Mucosa of descending colon (tissue), 3 donors: Measurements from ENCODE around the gene LGALS7B. TPM values are rescaled to one million over a fixed set of nuclear protein-coding genes. Genes with fewer than 3 reads are reported as not detected.

Source experiments
- ATAC-seq: fragments of 200-7000 bp; cut with Tn5 transposase; one replicate; pipeline ENCODE4 v1.9.1; 2020; ENCODE audit warnings: mild to moderate bottlenecking, moderate library complexity
- DNase-seq, 3 donors: peaks; one replicate each; pipeline ENCODE4 v3.0.0-alpha.2; 2020
- H3K36me3 ChIP-seq: fragments of 200-600 bp; one replicate; pipeline ENCODE4 v1.8.0; 2021; ENCODE audit warnings: low read depth, mild to moderate bottlenecking
- H3K4me1 ChIP-seq: fragments of 200-600 bp; one replicate; pipeline ENCODE4 v1.8.0; 2021; ENCODE audit warnings: low read depth, mild to moderate bottlenecking
- H3K4me3 ChIP-seq: fragments of 200-600 bp; one replicate; pipeline ENCODE4 v1.8.0; 2021; ENCODE audit warnings: mild to moderate bottlenecking
- H3K9me3 ChIP-seq: fragments of 200-600 bp; one replicate; pipeline ENCODE4 v1.8.0; 2021; ENCODE audit warnings: mild to moderate bottlenecking
- intact Hi-C, 2 donors: fragments of 100-400 bp; cut with DNase I in 1 of 2; cut with micrococcal nuclease in 1 of 2; formaldehyde crosslinking; loops; one replicate each; pipeline versions ENCODE4 v1.11.0 to v1.11.1; 2022; cut with DNase I, micrococcal nuclease
- total RNA-seq, 3 donors: library from RNA; stranded (reverse); fragmentation: NEBNext Ultra II Directional in 2 of 3; extraction: Animal tissue kit (Norgen Biotek cat#: 25700) in 2 of 3; gene quantifications; one replicate each; pipeline versions ENCODE4 v1.2.1 to v1.2.4, GENCODE V29; 2021 to 2023
- TF ChIP-seq, protein P1 (sequence below): fragments of 200-600 bp; IDR thresholded peaks from one replicate; pipeline ENCODE4 v1.8.0; 2022; ENCODE audit warnings: antibody characterized with exemption, mild to moderate bottlenecking
- donor health status: DM: no; HTN: no; CAD: no; lungs with moderate emphysema.
- donor health status: DM: no; HTN: no; CAD: no.
- donor health status: DM: no; HTN: yes; CAD: no.

Gene LGALS7B
- total RNA-seq, 3 donors from 2014 or later: not detected

DNA sequence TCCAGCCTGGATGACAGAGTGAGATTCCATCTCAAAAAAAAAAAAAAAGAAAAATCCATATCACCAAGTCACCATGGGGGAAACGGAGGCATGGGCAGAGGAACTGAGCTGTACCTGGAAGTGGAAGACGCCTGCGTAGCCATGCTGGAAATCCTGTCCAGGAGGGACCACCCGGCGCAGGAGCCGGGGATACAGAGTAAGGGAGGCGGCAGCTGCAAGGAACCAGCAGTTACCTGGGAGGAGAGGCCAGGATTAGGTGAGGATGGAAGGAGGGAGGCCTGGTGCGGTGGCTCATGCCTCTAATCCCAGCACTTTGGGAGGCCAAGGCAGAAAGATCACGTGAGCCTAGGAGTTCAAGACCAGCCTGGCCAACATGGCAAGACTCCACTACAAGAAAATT, 46.7 kb upstream of the LGALS7B start:
- TF ChIP-seq, protein P1, sequence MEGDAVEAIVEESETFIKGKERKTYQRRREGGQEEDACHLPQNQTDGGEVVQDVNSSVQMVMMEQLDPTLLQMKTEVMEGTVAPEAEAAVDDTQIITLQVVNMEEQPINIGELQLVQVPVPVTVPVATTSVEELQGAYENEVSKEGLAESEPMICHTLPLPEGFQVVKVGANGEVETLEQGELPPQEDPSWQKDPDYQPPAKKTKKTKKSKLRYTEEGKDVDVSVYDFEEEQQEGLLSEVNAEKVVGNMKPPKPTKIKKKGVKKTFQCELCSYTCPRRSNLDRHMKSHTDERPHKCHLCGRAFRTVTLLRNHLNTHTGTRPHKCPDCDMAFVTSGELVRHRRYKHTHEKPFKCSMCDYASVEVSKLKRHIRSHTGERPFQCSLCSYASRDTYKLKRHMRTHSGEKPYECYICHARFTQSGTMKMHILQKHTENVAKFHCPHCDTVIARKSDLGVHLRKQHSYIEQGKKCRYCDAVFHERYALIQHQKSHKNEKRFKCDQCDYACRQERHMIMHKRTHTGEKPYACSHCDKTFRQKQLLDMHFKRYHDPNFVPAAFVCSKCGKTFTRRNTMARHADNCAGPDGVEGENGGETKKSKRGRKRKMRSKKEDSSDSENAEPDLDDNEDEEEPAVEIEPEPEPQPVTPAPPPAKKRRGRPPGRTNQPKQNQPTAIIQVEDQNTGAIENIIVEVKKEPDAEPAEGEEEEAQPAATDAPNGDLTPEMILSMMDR: no peak
- Histone ChIP-seq H3K36me3 (no peaks in the 10 kb centered on the region), H3K9me3 (no peaks in the 10 kb centered on the region), H3K4me1 (no peaks in the 10 kb centered on the region), H3K4me3 (no peak overlapping the region)
- no peak for ATAC-seq
- intact Hi-C loops: no loop called here
- no peak for DNase-seq

DNA sequence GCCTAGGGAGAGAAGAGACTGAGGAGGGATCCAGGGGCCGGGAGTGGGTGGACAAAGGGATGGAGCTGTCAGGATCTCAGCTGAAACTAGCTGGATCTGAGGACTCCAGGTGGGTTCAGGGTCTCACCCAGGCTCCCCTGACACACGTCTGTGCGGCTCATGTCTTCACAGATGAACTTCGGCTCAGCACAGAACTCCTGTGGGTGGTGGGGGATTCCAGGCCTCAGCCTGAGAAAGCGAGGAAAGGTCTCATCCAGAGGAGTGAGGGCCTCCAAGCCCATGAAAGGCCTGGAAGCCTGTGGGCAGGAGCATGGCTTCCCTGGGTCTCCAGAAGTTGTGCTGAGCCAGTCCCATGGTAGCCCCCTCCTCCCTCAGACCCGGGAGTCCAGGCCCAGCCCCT, 46.1 kb upstream of the LGALS7B start:
- intact Hi-C loops: no loop called here
- Histone ChIP-seq H3K36me3 (no peaks in the 10 kb centered on the region), H3K9me3 (no peaks in the 10 kb centered on the region), H3K4me1 (no peaks in the 10 kb centered on the region), H3K4me3 (no peak overlapping the region)
- no peak for ATAC-seq
- TF ChIP-seq, protein P1: no peak
- no peak for DNase-seq

DNA sequence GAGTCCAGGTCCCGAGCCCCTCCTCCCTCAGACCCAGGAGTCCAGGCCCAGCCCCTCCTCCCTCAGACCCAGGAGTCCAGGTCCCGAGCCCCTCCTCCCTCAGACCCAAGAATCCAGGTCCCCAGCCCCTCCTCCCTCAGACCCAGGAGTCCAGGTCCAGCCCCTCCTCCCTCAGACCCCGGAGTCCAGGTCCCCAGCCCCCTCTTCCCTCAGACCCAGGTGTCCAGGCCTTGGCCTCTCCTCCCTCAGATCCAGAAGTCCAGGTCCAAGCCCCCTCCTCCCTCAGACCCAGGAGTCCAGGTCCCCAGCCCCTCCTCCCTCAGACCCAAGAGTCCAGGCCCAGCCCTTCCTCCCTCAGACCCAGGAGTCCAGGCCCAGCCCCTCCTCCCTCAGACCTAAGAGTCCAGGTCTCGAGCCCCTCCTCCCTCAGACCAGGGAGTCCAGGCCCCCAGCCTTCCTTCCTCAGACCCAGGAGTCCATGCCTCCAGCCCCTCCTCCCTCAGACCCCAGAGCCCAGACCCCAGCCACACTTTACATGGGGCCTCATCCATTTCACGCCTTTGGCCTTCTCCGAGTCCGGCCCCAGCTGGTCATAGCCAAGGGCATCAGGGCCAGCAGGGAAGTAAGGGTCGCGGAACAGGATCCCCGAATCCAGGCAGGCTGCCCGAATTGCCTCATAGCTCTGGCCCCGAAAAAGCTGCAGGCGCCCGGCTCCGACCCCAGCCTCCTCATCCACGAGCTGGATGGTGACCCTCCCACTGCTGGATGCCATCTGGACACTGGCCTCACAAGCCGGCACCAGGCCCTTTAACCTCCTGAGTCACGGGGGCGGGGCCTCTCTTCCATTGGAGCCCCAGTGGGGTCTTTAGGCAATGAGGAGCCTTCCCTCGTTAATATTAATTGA, 45.4 kb upstream of the LGALS7B start:
- H3K4me1 ChIP-seq: no peaks in the 10 kb centered on the region
- no peaks in the 10 kb centered on the region for H3K36me3 ChIP-seq
- ATAC-seq: no peak
- H3K4me3 ChIP-seq: no peak overlapping the region
- TF ChIP-seq, protein P1: no peak
- intact Hi-C loops: no loop called here
- no peak for DNase-seq
- no peaks in the 10 kb centered on the region for H3K9me3 ChIP-seq

DNA sequence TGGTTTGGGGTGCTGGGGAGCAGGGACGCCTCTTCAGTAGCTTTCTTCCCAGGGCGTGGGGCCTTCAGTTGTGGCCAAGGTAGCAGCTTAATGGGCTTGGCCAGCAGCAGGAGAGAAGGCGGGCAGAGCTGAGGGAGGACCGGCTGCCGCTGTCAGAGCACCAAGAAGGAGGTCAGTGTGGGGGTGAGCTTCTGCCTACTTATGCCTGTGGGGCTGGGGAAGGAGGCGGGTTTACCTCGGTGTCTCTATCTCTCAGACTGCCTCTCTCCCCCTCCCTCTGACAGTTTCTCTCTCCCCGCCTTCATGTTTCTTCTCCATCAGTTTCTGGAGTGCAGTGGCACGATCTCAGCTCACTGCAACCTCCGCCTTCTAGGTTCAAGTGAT, 44.7 kb upstream of the LGALS7B start, which contains the start of gene CAPN12:
TSS of gene CAPN12 (minus strand) at position 177 of the 384 bp plus-strand sequence. CDS start 309 bp downstream, outside the sequence.
- TF ChIP-seq, protein P1: no peak
- DNase-seq (no peak), ATAC-seq (no peak)
- H3K36me3 ChIP-seq: no peaks in the 10 kb centered on the region
- H3K4me3 ChIP-seq: no peak within 1 kb of the TSS
- intact Hi-C loops: no loop called here
- H3K4me1 ChIP-seq: no peaks in the 10 kb centered on the region
- H3K9me3 ChIP-seq: no peaks in the 10 kb centered on the region

DNA sequence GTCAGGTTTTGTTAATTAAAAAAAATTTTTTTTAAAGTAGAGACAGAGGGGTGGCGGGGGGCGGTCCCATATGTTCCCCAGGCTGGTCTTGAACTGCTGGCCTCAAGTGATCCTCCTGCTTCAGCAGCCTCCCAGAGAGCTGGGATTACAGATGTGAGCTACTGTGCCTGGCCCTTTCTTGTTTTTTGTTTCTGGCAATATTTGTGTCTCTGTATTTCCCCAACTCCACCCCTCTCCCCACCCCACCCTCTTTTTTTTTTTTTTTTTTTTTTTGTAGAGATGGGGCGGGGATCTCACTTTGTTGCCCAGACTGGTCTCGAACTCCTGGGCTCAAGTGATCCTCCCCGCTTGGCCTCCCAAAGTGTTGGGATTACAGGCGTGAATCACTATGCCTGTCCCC, 44.1 kb upstream of the LGALS7B start:
- intact Hi-C loops: no loop called here
- no peaks in the 10 kb centered on the region for H3K9me3 ChIP-seq
- no peaks in the 10 kb centered on the region for H3K4me1 ChIP-seq
- TF ChIP-seq, protein P1: no peak
- no peaks in the 10 kb centered on the region for H3K36me3 ChIP-seq
- H3K4me3 ChIP-seq: no peak overlapping the region
- ATAC-seq (no peak), DNase-seq (no peak)
